SK-N-SH treated with all-trans-retinoic acid at 6 μM for 48 hours (cell line): ENCODE measurements around the gene MSX1.

Experiments used
- ESRRG ChIP-seq: fragments of 250-450 bp; sonication (Bioruptor Pico); IDR thresholded peaks from 2 replicates; pipeline ENCODE4 v1.6.1; 2021; ENCODE audit warnings: mild to moderate bottlenecking
- GLIS3 ChIP-seq: fragments of 250-450 bp; sonication (Bioruptor Pico); IDR thresholded peaks from 2 replicates; pipeline ENCODE4 v1.5.0; 2020; ENCODE audit warnings: mild to moderate bottlenecking, moderate library complexity
- PATZ1 ChIP-seq: fragments of 250-450 bp; sonication (Bioruptor Pico); IDR thresholded peaks from 2 replicates; pipeline ENCODE4 v1.8.0; 2020; ENCODE audit warnings: mild to moderate bottlenecking, moderate library complexity, borderline replicate concordance
- POU6F1 ChIP-seq: fragments of 250-450 bp; sonication (Bioruptor Pico); IDR thresholded peaks from 2 replicates; pipeline ENCODE4 v1.8.0; 2021; ENCODE audit warnings: low read depth, mild to moderate bottlenecking, moderate library complexity, borderline replicate concordance
- TSHZ2 ChIP-seq: fragments of 250-450 bp; sonication (Bioruptor Pico); IDR thresholded peaks from 2 replicates; pipeline ENCODE4 v1.5.0; 2020; ENCODE audit warnings: mild to moderate bottlenecking, moderate library complexity
- ZC3H10 ChIP-seq: fragments of 250-450 bp; sonication (Bioruptor Pico); IDR thresholded peaks from 2 replicates; pipeline ENCODE4 v1.5.1; 2021; ENCODE audit warnings: mild to moderate bottlenecking, moderate library complexity
- ZFP3 ChIP-seq: fragments of 250-450 bp; sonication (Bioruptor Pico); IDR thresholded peaks from 2 replicates; pipeline ENCODE4 v1.5.0; 2020; ENCODE audit warnings: mild to moderate bottlenecking, moderate library complexity
- ZFP30 ChIP-seq: fragments of 450-650 bp; formaldehyde crosslinking; IDR thresholded peaks from 2 replicates; pipeline ENCODE4 v1.5.0; 2022; ENCODE audit warnings: mild to moderate bottlenecking, moderate library complexity
- ZNF70 ChIP-seq: fragments of 450-650 bp; formaldehyde crosslinking; IDR thresholded peaks from 2 replicates; pipeline ENCODE4 v1.5.0; 2020; ENCODE audit warnings: mild to moderate bottlenecking, moderate library complexity

- TF ChIP-seq ZFP3: no peak
- no peak for TF ChIP-seq TSHZ2
- TF ChIP-seq GLIS3: no peak
- no peak for TF ChIP-seq ESRRG (CRISPR knock-in tag)
- TF ChIP-seq PATZ1: no peak
- TF ChIP-seq ZFP30 (CRISPR knock-in tag): no peak
- TF ChIP-seq ZNF70 (CRISPR knock-in tag): no peak
- TF ChIP-seq POU6F1 (CRISPR knock-in tag): no peak
- no peak for TF ChIP-seq ZC3H10 (CRISPR knock-in tag)
Observed at GRCh38 chr4:4866866-4867374, 7.5 kb downstream of the MSX1 start.
